HTERT RPE-1 (cell line): Measurements from ENCODE around the gene SGPL1.
"Not testable (repeated sequence)": the region's sequence is repeated elsewhere in the genome, so short reads cannot be mapped to it uniquely, and the experiment has no call there.

Experiments
- in situ Hi-C: fragments of 300-500 bp; cut with MboI; formaldehyde crosslinking; loops from 4 replicates; pipeline ENCODE4 v1.14.3; 2020; ENCODE audit warnings: low sequenced_read_pairs

SGPL1 gene

GRCh38 chr10:70840836-70841235 is 25.1 kb downstream of the SGPL1 start:
- in situ Hi-C loops, result no loop called here

- in situ Hi-C loops, result no loop called here
Observed at GRCh38 chr10:70843333-70843732, 27.6 kb downstream of the SGPL1 start.

- in situ Hi-C loops, result no loop called here
Observed at GRCh38 chr10:70843776-70844489, 28.2 kb downstream of the SGPL1 start.

GRCh38 chr10:70845256-70845655 is 29.5 kb downstream of the SGPL1 start:
- in situ Hi-C loops, result no loop called here

GRCh38 chr10:70845816-70846215 is 30.1 kb downstream of the SGPL1 start:
- in situ Hi-C loops, result no loop called here

GRCh38 chr10:70846795-70847194 is 31.0 kb downstream of the SGPL1 start:
- in situ Hi-C loops, result no loop called here

- in situ Hi-C loops, result no loop called here
Observed at GRCh38 chr10:70847659-70848360, 32.1 kb downstream of the SGPL1 start.

- in situ Hi-C loops, result no loop called here
Observed at GRCh38 chr10:70849582-70850016, 33.9 kb downstream of the SGPL1 start.

- in situ Hi-C loops, result no loop called here
Observed at GRCh38 chr10:70850097-70850496, 34.3 kb downstream of the SGPL1 start.

- in situ Hi-C loops, result no loop called here
Observed at GRCh38 chr10:70851597-70852475, 36.1 kb downstream of the SGPL1 start.

- in situ Hi-C loops, result no loop called here
Observed at GRCh38 chr10:70853038-70853437, 37.3 kb downstream of the SGPL1 start.

GRCh38 chr10:70853457-70853856 is 37.7 kb downstream of the SGPL1 start:
- in situ Hi-C loops, result no loop called here

GRCh38 chr10:70856454-70856853 is 40.7 kb downstream of the SGPL1 start:
- in situ Hi-C loops, result no loop called here

GRCh38 chr10:70858759-70859158 is 43.0 kb downstream of the SGPL1 start:
- in situ Hi-C loops, result no loop called here

- in situ Hi-C loops, result not testable (repeated sequence)
Observed at GRCh38 chr10:70861495-70862197, 45.9 kb downstream of the SGPL1 start.

- in situ Hi-C loops, result no loop called here
Observed at GRCh38 chr10:70863470-70864160, 47.9 kb downstream of the SGPL1 start.

GRCh38 chr10:70864935-70865334 is 49.2 kb downstream of the SGPL1 start:
- in situ Hi-C loops, result no loop called here

- in situ Hi-C loops, result no loop called here
Observed at GRCh38 chr10:70866424-70866823, 50.7 kb downstream of the SGPL1 start.

- in situ Hi-C loops, result no loop called here
Observed at GRCh38 chr10:70872291-70872690, 56.5 kb downstream of the SGPL1 start.

- in situ Hi-C loops, result no loop called here
Observed at GRCh38 chr10:70874061-70874460, 58.3 kb downstream of the SGPL1 start.
